HCT116 (cell line): ENCODE data around the gene CDC14A. TPM values are rescaled to one million over a fixed set of nuclear protein-coding genes. Genes with fewer than 3 reads are reported as not detected.

Experiments used
- ATAC-seq: fragments of 200-7000 bp; cut with Tn5 transposase; 2 replicates; pipeline ENCODE4 v1.9.1; 2020; ENCODE audit warnings: mild to moderate bottlenecking, moderate library complexity
- BruUV-seq: library from RNA; stranded (reverse); fragments of 400-500 nt; replicated peaks from 2 replicates; lab custom pipeline; 2021; lab: Mats Ljungman, UMichigan
- CTCF ChIA-PET: fragments of 300-600 bp; sonication (Branson Sonifier 250); formaldehyde crosslinking; loops from one replicate; lab custom pipeline; 2021; ENCODE audit warnings: antibody characterized with exemption; lab: Charles Lee
- POLR2A ChIA-PET: fragments of 300-600, 350-600 bp; sonication (Branson Sonifier 250); formaldehyde crosslinking; loops from one replicate; lab custom pipeline; 2021; ENCODE audit warnings: antibody characterized with exemption; lab: Charles Lee
- RAD21 ChIA-PET, 2 experiments: fragments of 300-600 bp; sonication (Branson Sonifier 250); formaldehyde crosslinking; loops; one replicate each; lab custom pipeline; 2023; ENCODE audit warnings: low total read pairs in 2 of 2; ENCODE audit not compliant: uncharacterized antibody in 2 of 2, unreplicated experiment in 2 of 2, low non-redundant PET in 1 of 2; lab: Charles Lee
- DNase-seq: peaks from one replicate; pipeline ENCODE4 v3.0.0-alpha.2; 2010; ENCODE audit warnings: low read depth, low spot score
- H2AFZ ChIP-seq: fragments of 200-600 bp; shearing (Covaris generic), sonication (generic); 2 replicates; pipeline ENCODE4 v1.6.1; 2017; ENCODE audit warnings: low read depth, mixed run types, mixed read lengths, antibody characterized with exemption, low read length; ENCODE audit not compliant: poor library complexity, severe bottlenecking
- H3K27ac ChIP-seq: 2 replicates; pipeline ENCODE4 v1.5.1; 2012; ENCODE audit warnings: low read depth, low read length
- H3K27me3 ChIP-seq: fragments of 200-600 bp; sonication (generic); 2 replicates; pipeline ENCODE4 v1.6.1; 2016; ENCODE audit warnings: mixed run types, low read length, mixed read lengths; ENCODE audit not compliant: insufficient read depth
- H3K36me3 ChIP-seq, 2 experiments: fragments of 200-500 bp in 1 of 2; fragments of 200-600 bp in 1 of 2; sonication (Bioruptor generic) in 1 of 2; sonication (generic) in 1 of 2; 2 replicates each; pipeline versions ENCODE4 v1.5.1 to v1.6.1; 2014 to 2016; ENCODE audit warnings: low read length in 2 of 2, inconsistent platforms in 1 of 2, mixed read lengths in 1 of 2, mixed run types in 1 of 2; ENCODE audit not compliant: insufficient read depth in 2 of 2, control insufficient read depth in 1 of 2
- H3K4me1 ChIP-seq, 2 experiments: fragments of 200-600 bp in 1 of 2; sonication (generic) in 1 of 2; 2 replicates each; pipeline versions ENCODE4 v1.5.1 to v1.6.1; 2012 to 2017; ENCODE audit warnings: low read length in 2 of 2, inconsistent platforms in 1 of 2, mild to moderate bottlenecking in 1 of 2, mixed read lengths in 1 of 2, mixed run types in 1 of 2, moderate library complexity in 1 of 2; ENCODE audit not compliant: insufficient read depth in 2 of 2, control insufficient read depth in 1 of 2
- H3K4me2 ChIP-seq: fragments of 200-600 bp; sonication (generic); 2 replicates; pipeline ENCODE4 v1.6.1; 2017; ENCODE audit warnings: mixed run types, low read length, mixed read lengths
- H3K4me3 ChIP-seq, 2 experiments: fragments of 200-600 bp in 1 of 2; sonication (generic) in 1 of 2; replicated peaks in 1 of 2; 2 replicates each; pipeline ENCODE4 v1.5.1; 2011 to 2016; ENCODE audit warnings: low read length in 2 of 2, control low read depth in 1 of 2, low read depth in 1 of 2, mild to moderate bottlenecking in 1 of 2, mixed read lengths in 1 of 2, mixed run types in 1 of 2
- H3K79me2 ChIP-seq: fragments of 200-600 bp; sonication (generic); 2 replicates; pipeline ENCODE4 v1.6.1; 2017; ENCODE audit warnings: mild to moderate bottlenecking, mixed run types, low read length, moderate library complexity, mixed read lengths; ENCODE audit not compliant: insufficient read depth
- H3K9ac ChIP-seq: fragments of 200-600 bp; sonication (generic); 2 replicates; pipeline ENCODE4 v1.6.1; 2016; ENCODE audit warnings: low read length, mixed read lengths
- H3K9me2 ChIP-seq: fragments of 200-600 bp; sonication (generic), shearing (Covaris generic); 2 replicates; pipeline ENCODE4 v1.6.1; 2017; ENCODE audit warnings: mixed run types, mild to moderate bottlenecking, moderate library complexity; ENCODE audit not compliant: insufficient read depth
- H3K9me3 ChIP-seq, 2 experiments: fragments of 200-500 bp in 1 of 2; fragments of 200-600 bp in 1 of 2; sonication (Bioruptor generic) in 1 of 2; sonication (generic) in 1 of 2; 2 replicates each; pipeline ENCODE4 v1.6.1; 2014 to 2017; ENCODE audit warnings: low read length in 2 of 2, mixed read lengths in 2 of 2, inconsistent platforms in 1 of 2, low read depth in 1 of 2, mild to moderate bottlenecking in 1 of 2, mixed run types in 1 of 2, moderate library complexity in 1 of 2; ENCODE audit not compliant: control insufficient read depth in 1 of 2, insufficient read depth in 1 of 2
- H4K20me1 ChIP-seq: fragments of 200-600 bp; sonication (generic), shearing (Covaris generic); 2 replicates; pipeline ENCODE4 v1.6.1; 2017; ENCODE audit warnings: mixed run types, mild to moderate bottlenecking, moderate library complexity; ENCODE audit not compliant: insufficient read depth
- CBX3 ChIP-seq: IDR thresholded peaks from 2 replicates; pipeline ENCODE4 v1.6.1; 2012; ENCODE audit warnings: low read depth
- CEBPB ChIP-seq: IDR thresholded peaks from 2 replicates; pipeline ENCODE4 v1.6.1; 2012; ENCODE audit warnings: low read depth
- CTCF ChIP-seq, 3 experiments: fragments of 200-600 bp in 1 of 3; sonication (generic) in 1 of 3; IDR thresholded peaks in 2 of 3; conservative IDR thresholded peaks in 1 of 3; 2 replicates each; pipeline ENCODE4 v1.5.1; 2012 to 2017; ENCODE audit warnings: low read depth in 2 of 3, low read length in 2 of 3, antibody characterized with exemption in 1 of 3, borderline replicate concordance in 1 of 3, control low read depth in 1 of 3, mild to moderate bottlenecking in 1 of 3, mixed read lengths in 1 of 3, mixed run types in 1 of 3, moderate library complexity in 1 of 3; ENCODE audit not compliant: insufficient read depth in 1 of 3
- ELF1 ChIP-seq: IDR thresholded peaks from 2 replicates; pipeline ENCODE4 v1.6.1; 2012; ENCODE audit warnings: low read depth, borderline replicate concordance
- EZH2 ChIP-seq: fragments of 200-600 bp; sonication (generic); IDR thresholded peaks from 2 replicates; pipeline ENCODE4 v1.6.1; 2017; ENCODE audit warnings: antibody characterized with exemption, mixed run types
- FOSL1 ChIP-seq: IDR thresholded peaks from 2 replicates; pipeline ENCODE4 v1.6.1; 2012; ENCODE audit warnings: low read depth
- JUND ChIP-seq: IDR thresholded peaks from 2 replicates; pipeline ENCODE4 v1.6.1; 2012
- POLR2A ChIP-seq: IDR thresholded peaks from 2 replicates; pipeline ENCODE4 v1.7.0; 2011; ENCODE audit warnings: borderline replicate concordance; ENCODE audit not compliant: insufficient read depth, insufficient read length; ENCODE audit errors: extremely low read depth
- RAD21 ChIP-seq: IDR thresholded peaks from 2 replicates; pipeline ENCODE4 v1.6.1; 2012; ENCODE audit warnings: low read depth, mild to moderate bottlenecking
- SIN3A ChIP-seq: IDR thresholded peaks from 2 replicates; pipeline ENCODE4 v1.6.1; 2012; ENCODE audit warnings: low read depth
- SP1 ChIP-seq: IDR thresholded peaks from 2 replicates; pipeline ENCODE4 v1.6.1; 2012; ENCODE audit warnings: low read depth
- SRF ChIP-seq: IDR thresholded peaks from 2 replicates; pipeline ENCODE4 v1.6.1; 2012; ENCODE audit warnings: low read depth
- YY1 ChIP-seq: IDR thresholded peaks from 2 replicates; pipeline ENCODE4 v1.6.1; 2011; ENCODE audit warnings: low read length, low read depth, moderate library complexity, mild to moderate bottlenecking; ENCODE audit not compliant: insufficient replicate concordance; ENCODE audit errors: extremely low read depth
- ZFX ChIP-seq: fragments of 450-650 bp; IDR thresholded peaks from 2 replicates; pipeline ENCODE4 v1.6.1; 2017
- ZNF274 ChIP-seq: fragments of 200-500 bp; sonication (Bioruptor generic); IDR thresholded peaks from 2 replicates; pipeline ENCODE4 v1.6.1; 2014; ENCODE audit warnings: mild to moderate bottlenecking, low read depth, low read length, inconsistent platforms
- intact Hi-C: fragments of 100-400 bp; cut with micrococcal nuclease; formaldehyde crosslinking; loops from 2 replicates; pipeline ENCODE4 v1.10.0; 2022
- total RNA-seq: library from RNA; stranded (reverse); gene quantifications from one replicate; pipeline ENCODE4 v1.2.1, GENCODE V29; 2021; ENCODE audit not compliant: unreplicated experiment
- TF ChIP-seq, protein P1 (sequence below): IDR thresholded peaks from 2 replicates; pipeline ENCODE4 v1.6.1; 2012; ENCODE audit warnings: low read depth
- TF ChIP-seq, protein P2 (sequence below): IDR thresholded peaks from 2 replicates; pipeline ENCODE4 v1.6.1; 2011; ENCODE audit warnings: mild to moderate bottlenecking, low read length, moderate library complexity; ENCODE audit not compliant: insufficient replicate concordance; ENCODE audit errors: extremely low read depth
- TF ChIP-seq, protein P3 (sequence below): IDR thresholded peaks from 2 replicates; pipeline ENCODE4 v1.6.1; 2012

Gene CDC14A
- total RNA-seq, 1 experiment from 2014 or later: 5.1 TPM

GRCh38 chr1:100397681-100398080 lies 45.4 kb downstream of the CDC14A start:
- ChIA-PET RAD21 (no interaction called here), CTCF (no interaction called here), POLR2A (no interaction called here)
- Histone ChIP-seq H3K9me3 (no peaks in the 10 kb centered on the region), H3K27me3 (no peaks in the 10 kb centered on the region), H4K20me1 (no peaks in the 10 kb centered on the region), H3K27ac (no peak overlapping the region), H3K9ac (no peak overlapping the region), H3K36me3 (no peaks in the 10 kb centered on the region), H3K4me1 (no peaks in the 10 kb centered on the region), H3K9me2 (no peaks in the 10 kb centered on the region), H3K4me3 (no peak overlapping the region), H3K4me2 (no peak overlapping the region), H2AFZ (no peak overlapping the region), H3K79me2 (no peaks in the 10 kb centered on the region)
- DNase-seq (no peak), ATAC-seq (no peak)
- BruUV-seq: no TSS peak
- TF ChIP-seq FOSL1 (no peak), ELF1 (no peak), SRF (no peak), YY1 (no peak), CEBPB (no peak), POLR2A (no peak), JUND (no peak), EZH2 (no peak), CTCF (IDR thresholded peaks at IDR 0.05 in 2 of 3, conservative IDR thresholded peaks at IDR 0.05 in 1 of 3; ENCODE audit: borderline replicate concordance in 1 of 3, insufficient read depth in 1 of 3, low read depth in 2 of 3, low read length in 2 of 3) (no peak), SP1 (no peak), ZFX (no peak), SIN3A (no peak), ZNF274 (no peak), RAD21 (no peak), CBX3 (no peak)
- TF ChIP-seq, protein P1, sequence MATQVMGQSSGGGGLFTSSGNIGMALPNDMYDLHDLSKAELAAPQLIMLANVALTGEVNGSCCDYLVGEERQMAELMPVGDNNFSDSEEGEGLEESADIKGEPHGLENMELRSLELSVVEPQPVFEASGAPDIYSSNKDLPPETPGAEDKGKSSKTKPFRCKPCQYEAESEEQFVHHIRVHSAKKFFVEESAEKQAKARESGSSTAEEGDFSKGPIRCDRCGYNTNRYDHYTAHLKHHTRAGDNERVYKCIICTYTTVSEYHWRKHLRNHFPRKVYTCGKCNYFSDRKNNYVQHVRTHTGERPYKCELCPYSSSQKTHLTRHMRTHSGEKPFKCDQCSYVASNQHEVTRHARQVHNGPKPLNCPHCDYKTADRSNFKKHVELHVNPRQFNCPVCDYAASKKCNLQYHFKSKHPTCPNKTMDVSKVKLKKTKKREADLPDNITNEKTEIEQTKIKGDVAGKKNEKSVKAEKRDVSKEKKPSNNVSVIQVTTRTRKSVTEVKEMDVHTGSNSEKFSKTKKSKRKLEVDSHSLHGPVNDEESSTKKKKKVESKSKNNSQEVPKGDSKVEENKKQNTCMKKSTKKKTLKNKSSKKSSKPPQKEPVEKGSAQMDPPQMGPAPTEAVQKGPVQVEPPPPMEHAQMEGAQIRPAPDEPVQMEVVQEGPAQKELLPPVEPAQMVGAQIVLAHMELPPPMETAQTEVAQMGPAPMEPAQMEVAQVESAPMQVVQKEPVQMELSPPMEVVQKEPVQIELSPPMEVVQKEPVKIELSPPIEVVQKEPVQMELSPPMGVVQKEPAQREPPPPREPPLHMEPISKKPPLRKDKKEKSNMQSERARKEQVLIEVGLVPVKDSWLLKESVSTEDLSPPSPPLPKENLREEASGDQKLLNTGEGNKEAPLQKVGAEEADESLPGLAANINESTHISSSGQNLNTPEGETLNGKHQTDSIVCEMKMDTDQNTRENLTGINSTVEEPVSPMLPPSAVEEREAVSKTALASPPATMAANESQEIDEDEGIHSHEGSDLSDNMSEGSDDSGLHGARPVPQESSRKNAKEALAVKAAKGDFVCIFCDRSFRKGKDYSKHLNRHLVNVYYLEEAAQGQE: no peak
- TF ChIP-seq, protein P2, sequence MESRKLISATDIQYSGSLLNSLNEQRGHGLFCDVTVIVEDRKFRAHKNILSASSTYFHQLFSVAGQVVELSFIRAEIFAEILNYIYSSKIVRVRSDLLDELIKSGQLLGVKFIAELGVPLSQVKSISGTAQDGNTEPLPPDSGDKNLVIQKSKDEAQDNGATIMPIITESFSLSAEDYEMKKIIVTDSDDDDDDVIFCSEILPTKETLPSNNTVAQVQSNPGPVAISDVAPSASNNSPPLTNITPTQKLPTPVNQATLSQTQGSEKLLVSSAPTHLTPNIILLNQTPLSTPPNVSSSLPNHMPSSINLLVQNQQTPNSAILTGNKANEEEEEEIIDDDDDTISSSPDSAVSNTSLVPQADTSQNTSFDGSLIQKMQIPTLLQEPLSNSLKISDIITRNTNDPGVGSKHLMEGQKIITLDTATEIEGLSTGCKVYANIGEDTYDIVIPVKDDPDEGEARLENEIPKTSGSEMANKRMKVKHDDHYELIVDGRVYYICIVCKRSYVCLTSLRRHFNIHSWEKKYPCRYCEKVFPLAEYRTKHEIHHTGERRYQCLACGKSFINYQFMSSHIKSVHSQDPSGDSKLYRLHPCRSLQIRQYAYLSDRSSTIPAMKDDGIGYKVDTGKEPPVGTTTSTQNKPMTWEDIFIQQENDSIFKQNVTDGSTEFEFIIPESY: no peak
- TF ChIP-seq, protein P3, sequence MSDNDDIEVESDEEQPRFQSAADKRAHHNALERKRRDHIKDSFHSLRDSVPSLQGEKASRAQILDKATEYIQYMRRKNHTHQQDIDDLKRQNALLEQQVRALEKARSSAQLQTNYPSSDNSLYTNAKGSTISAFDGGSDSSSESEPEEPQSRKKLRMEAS: no peak
- intact Hi-C loops: no loop called here
